IMR-90 (cell line): Measurements from ENCODE around the gene ACVR1B. TPM values are rescaled to one million over a fixed set of nuclear protein-coding genes. Genes with fewer than 3 reads are reported as not detected.

Experiments used
- ATAC-seq: fragments of 200-7000 bp; cut with Tn5 transposase; 2 replicates; pipeline ENCODE4 v1.9.1; 2020; ENCODE audit warnings: low read depth, mild to moderate bottlenecking, moderate library complexity
- BruUV-seq: library from RNA; stranded (reverse); fragments of 400-500 nt; replicated peaks from 2 replicates; lab custom pipeline; 2021; lab: Mats Ljungman, UMichigan
- CTCF ChIA-PET: fragments of 300-600 bp; formaldehyde crosslinking; extraction: SDS; loops from one replicate; lab custom pipeline; 2021; ENCODE audit warnings: antibody characterized with exemption; lab: Yijun Ruan, JAX
- POLR2A ChIA-PET: fragments of 300-600 bp; sonication (Branson Sonifier 250); formaldehyde crosslinking; loops from one replicate; lab custom pipeline; 2022; ENCODE audit warnings: antibody characterized with exemption; ENCODE audit not compliant: unreplicated experiment; lab: Charles Lee
- DNase-seq: peaks from one replicate; pipeline ENCODE4 v3.0.0; 2013
- H2AFZ ChIP-seq: replicated peaks from 2 replicates; pipeline ENCODE3; 2013; ENCODE audit warnings: low read length, mild to moderate bottlenecking; ENCODE audit not compliant: poor library complexity
- H2AK5ac ChIP-seq: 2 replicates; pipeline ENCODE4 v1.6.1; 2013; ENCODE audit warnings: low read depth, low read length, inconsistent platforms
- H2AK9ac ChIP-seq: replicated peaks from 2 replicates; pipeline ENCODE3; 2013; ENCODE audit warnings: mild to moderate bottlenecking, low read depth, low read length, moderate library complexity; ENCODE audit not compliant: poor library complexity
- H2BK120ac ChIP-seq: 2 replicates; pipeline ENCODE4 v1.6.1; 2013; ENCODE audit warnings: low read depth, low read length, inconsistent platforms
- H2BK15ac ChIP-seq: 3 replicates; pipeline ENCODE4 v1.6.1; 2013; ENCODE audit warnings: low read depth, low read length, inconsistent platforms
- H2BK20ac ChIP-seq: 2 replicates; pipeline ENCODE4 v1.6.1; 2013; ENCODE audit warnings: low read depth, mild to moderate bottlenecking, inconsistent platforms, low read length, moderate library complexity
- H2BK5ac ChIP-seq: 2 replicates; pipeline ENCODE4 v1.6.1; 2013; ENCODE audit warnings: mild to moderate bottlenecking, low read depth, low read length, inconsistent platforms; ENCODE audit not compliant: poor library complexity, severe bottlenecking
- H3K14ac ChIP-seq: replicated peaks from 2 replicates; pipeline ENCODE4 v1.6.1; 2013; ENCODE audit warnings: low read depth, low read length, inconsistent platforms
- H3K18ac ChIP-seq: 2 replicates; pipeline ENCODE4 v1.6.1; 2013; ENCODE audit warnings: low read depth, low read length, control low read depth
- H3K23ac ChIP-seq: 2 replicates; pipeline ENCODE4 v1.6.1; 2013; ENCODE audit warnings: low read depth, low read length, inconsistent platforms
- H3K27ac ChIP-seq: 2 replicates; pipeline ENCODE4 v1.5.1; 2013; ENCODE audit warnings: mild to moderate bottlenecking, control low read depth, low read length; ENCODE audit not compliant: insufficient read depth
- H3K27me3 ChIP-seq: 2 replicates; pipeline ENCODE4 v1.6.1; 2013; ENCODE audit warnings: low read length; ENCODE audit not compliant: control insufficient read depth, insufficient read depth
- H3K36me3 ChIP-seq: 2 replicates; pipeline ENCODE4 v1.6.1; 2013; ENCODE audit warnings: low read length, mixed read lengths; ENCODE audit not compliant: control insufficient read depth, insufficient read depth
- H3K4ac ChIP-seq: 2 replicates; pipeline ENCODE4 v1.6.1; 2013; ENCODE audit warnings: low read depth, low read length, inconsistent platforms
- H3K4me1 ChIP-seq: 2 replicates; pipeline ENCODE4 v1.6.1; 2013; ENCODE audit warnings: low read length, mixed read lengths; ENCODE audit not compliant: control insufficient read depth, insufficient read depth
- H3K4me2 ChIP-seq: 2 replicates; pipeline ENCODE4 v1.6.1; 2013; ENCODE audit warnings: low read depth, mild to moderate bottlenecking, control low read depth, low read length, moderate library complexity
- H3K4me3 ChIP-seq: 2 replicates; pipeline ENCODE4 v1.5.1; 2013; ENCODE audit warnings: low read depth, mild to moderate bottlenecking, control low read depth, low read length, moderate library complexity; ENCODE audit not compliant: insufficient read depth
- H3K56ac ChIP-seq: 2 replicates; pipeline ENCODE4 v1.6.1; 2013; ENCODE audit warnings: low read length, inconsistent platforms; ENCODE audit not compliant: insufficient read depth; ENCODE audit errors: extremely low read depth
- H3K79me1 ChIP-seq, 2 experiments: 2 replicates each; pipeline ENCODE4 v1.6.1; 2013; ENCODE audit warnings: low read length in 2 of 2, inconsistent platforms in 1 of 2, low read depth in 1 of 2
- H3K9ac ChIP-seq: 2 replicates; pipeline ENCODE4 v1.6.1; 2013; ENCODE audit warnings: low read depth, low read length, control low read depth
- H3K9me1 ChIP-seq: 2 replicates; pipeline ENCODE4 v1.6.1; 2013; ENCODE audit warnings: low read length, inconsistent platforms; ENCODE audit not compliant: insufficient read depth
- H3K9me3 ChIP-seq: 2 replicates; pipeline ENCODE4 v1.6.1; 2013; ENCODE audit warnings: low read length; ENCODE audit not compliant: control insufficient read depth, insufficient read depth
- H4K20me1 ChIP-seq: 2 replicates; pipeline ENCODE4 v1.6.1; 2013; ENCODE audit warnings: low read length, inconsistent platforms; ENCODE audit not compliant: insufficient read depth
- H4K5ac ChIP-seq: 2 replicates; pipeline ENCODE4 v1.6.1; 2013; ENCODE audit warnings: mild to moderate bottlenecking, low read depth, low read length, control low read depth
- H4K8ac ChIP-seq, 2 experiments: 2 replicates each; pipeline ENCODE4 v1.6.1; 2013; ENCODE audit warnings: low read depth in 2 of 2, low read length in 2 of 2, control low read depth in 1 of 2, inconsistent platforms in 1 of 2
- H4K91ac ChIP-seq: 2 replicates; pipeline ENCODE4 v1.6.1; 2013; ENCODE audit warnings: low read depth, low read length, inconsistent platforms; ENCODE audit not compliant: insufficient read depth
- BHLHE40 ChIP-seq: fragments of 150-350 bp; IDR thresholded peaks from 2 replicates; pipeline ENCODE4 v1.6.1; 2016; ENCODE audit warnings: mild to moderate bottlenecking, low read depth, low read length
- CEBPB ChIP-seq: IDR thresholded peaks from 2 replicates; pipeline ENCODE4 v1.6.1; 2012; ENCODE audit warnings: low read depth, low read length, improper control_type of control experiment
- CHD1 ChIP-seq: IDR thresholded peaks from 2 replicates; pipeline ENCODE4 v1.6.1; 2012; ENCODE audit warnings: low read depth, low read length, improper control_type of control experiment
- CTCF ChIP-seq: conservative IDR thresholded peaks from 2 replicates; pipeline ENCODE4 v1.5.1; 2012; ENCODE audit warnings: mild to moderate bottlenecking, low read depth, low read length, improper control_type of control experiment
- ELK1 ChIP-seq: fragments of 150-350 bp; IDR thresholded peaks from 2 replicates; pipeline ENCODE4 v1.6.1; 2016; ENCODE audit warnings: low read depth, mild to moderate bottlenecking, low read length, moderate library complexity, borderline replicate concordance
- FOS ChIP-seq: fragments of 150-350 bp; IDR thresholded peaks from 2 replicates; pipeline ENCODE4 v1.6.1; 2016; ENCODE audit warnings: low read depth, low read length
- MAFK ChIP-seq: IDR thresholded peaks from 2 replicates; pipeline ENCODE4 v1.6.1; 2012; ENCODE audit warnings: low read depth, low read length, improper control_type of control experiment
- MAZ ChIP-seq: IDR thresholded peaks from 2 replicates; pipeline ENCODE4 v1.6.1; 2012; ENCODE audit warnings: low read depth, mild to moderate bottlenecking, low read length, improper control_type of control experiment, moderate library complexity, borderline replicate concordance
- MXI1 ChIP-seq: IDR thresholded peaks from 2 replicates; pipeline ENCODE4 v1.6.1; 2012; ENCODE audit warnings: low read depth, mild to moderate bottlenecking, low read length, moderate library complexity, borderline replicate concordance
- NFE2L2 ChIP-seq: fragments of 150-350 bp; IDR thresholded peaks from 2 replicates; pipeline ENCODE4 v1.6.1; 2016; ENCODE audit warnings: low read depth, mild to moderate bottlenecking, low read length
- POLR2A ChIP-seq: IDR thresholded peaks from 2 replicates; pipeline ENCODE4 v1.6.1; 2012; ENCODE audit warnings: mild to moderate bottlenecking, low read depth, low read length
- RAD21 ChIP-seq: IDR thresholded peaks from 2 replicates; pipeline ENCODE4 v1.6.1; 2012; ENCODE audit warnings: low read length, improper control_type of control experiment
- RCOR1 ChIP-seq: IDR thresholded peaks from 2 replicates; pipeline ENCODE4 v1.6.1; 2012; ENCODE audit warnings: mild to moderate bottlenecking, low read length, improper control_type of control experiment; ENCODE audit not compliant: insufficient replicate concordance
- RFX5 ChIP-seq: IDR thresholded peaks from 2 replicates; pipeline ENCODE4 v1.8.0; 2012; ENCODE audit warnings: low read depth, mild to moderate bottlenecking, low read length, moderate library complexity
- SMC3 ChIP-seq: fragments of 150-350 bp; IDR thresholded peaks from 2 replicates; pipeline ENCODE4 v1.6.1; 2016; ENCODE audit warnings: low read depth, mild to moderate bottlenecking, antibody characterized with exemption, low read length, moderate library complexity
- USF2 ChIP-seq: fragments of 150-350 bp; IDR thresholded peaks from 2 replicates; pipeline ENCODE4 v1.6.1; 2017; ENCODE audit warnings: mild to moderate bottlenecking, antibody characterized with exemption, low read length, low read depth
- WGBS, 2 experiments: methylation state at CpG; one replicate each; pipeline versions ENCODE4 v1.1.5 to v1.1.7; 2013; ENCODE audit warnings: missing lambda C conversion rate in 2 of 2; ENCODE audit not compliant: insufficient read length in 1 of 2; ENCODE audit errors: extremely low coverage in 2 of 2; 5-methylcytosine and 5-hydroxymethylcytosine counted together
- dilution Hi-C: fragments of 300-500 bp; cut with HindIII; formaldehyde crosslinking; loops from one replicate; pipeline ENCODE4 v1.14.3; 2018; ENCODE audit warnings: low sequenced_read_pairs; ENCODE audit not compliant: unreplicated experiment
- in situ Hi-C: fragments of 300-500 bp; cut with MboI; formaldehyde crosslinking; loops from 3 replicates; pipeline ENCODE4 v1.14.3; 2019; ENCODE audit warnings: low sequenced_read_pairs, inconsistent platforms, mixed read lengths
- intact Hi-C: fragments of 100-400 bp; cut with micrococcal nuclease; formaldehyde crosslinking; loops from 2 replicates; pipeline ENCODE4 v1.10.0; 2022
- polyA plus RNA-seq, 3 experiments: library from polyadenylated mRNA; depleted of rRNA; stranded (reverse); fragments of >200 nt; gene quantifications; 2 replicates each; pipeline ENCODE4 v1.2.3, GENCODE V29; 2012; ENCODE audit warnings: low replicate concordance in 1 of 3
- total RNA-seq: library from RNA; depleted of rRNA; stranded (reverse); fragments of >200 nt; gene quantifications from 2 replicates; pipeline ENCODE4 v1.2.3, GENCODE V29; 2012

The ACVR1B gene
- total and polyA plus RNA-seq, 2 of the 4 experiments (the other 2 are of a cell fraction) = 5.7 to 13.6 TPM

- Histone ChIP-seq H3K36me3 (no peaks in the 10 kb centered on the region), H2AK5ac (no peak overlapping the region), H3K23ac (no peak overlapping the region), H3K79me1 (no peaks in the 10 kb centered on the region), H3K27ac (no peak overlapping the region), H2AFZ (no peak overlapping the region), H2BK20ac (no peak overlapping the region), H4K5ac (no peak overlapping the region), H3K4me2 (no peak overlapping the region), H4K91ac (no peak overlapping the region), H3K9me1 (peaks cover 6% of the 10 kb centered on the region; the same call in 1 of the 2 replicates), H3K9ac (no peak overlapping the region), H3K18ac (no peak overlapping the region), H3K27me3 (no peaks in the 10 kb centered on the region; the same call in 1 of the 2 replicates), H3K9me3 (no peaks in the 10 kb centered on the region), H2BK15ac (no peak overlapping the region), H3K56ac (no peak overlapping the region), H3K14ac (no peak overlapping the region), H2BK5ac (no peak overlapping the region), H3K4me3 (no peak overlapping the region), H4K8ac (no peak overlapping the region), H4K20me1 (no peaks in the 10 kb centered on the region), H3K4ac (no peak overlapping the region), H3K4me1 (no peaks in the 10 kb centered on the region), H2BK120ac (no peak overlapping the region), H2AK9ac (no peak overlapping the region)
- intact Hi-C loops (no loop called here), dilution Hi-C loops (no loop called here), in situ Hi-C loops (no loop called here)
- 79% methylated on average over 2 of the region's 4 CpGs; no CpG with 5 or more reads in 1 of the 2 experiments for WGBS, 2 experiments
- ATAC-seq (no peak), DNase-seq (no peak)
- CTCF ChIA-PET = no interaction called here
- no peak for TF ChIP-seq FOS
- TF ChIP-seq SMC3 = no peak
- no peak for TF ChIP-seq ELK1
- no peak for TF ChIP-seq CEBPB
- TF ChIP-seq MXI1 = no peak
- TF ChIP-seq RFX5 = no peak
- TF ChIP-seq CHD1 = no peak
- TF ChIP-seq USF2 = no peak
- TF ChIP-seq MAFK = no peak
- no peak for TF ChIP-seq NFE2L2
- TF ChIP-seq MAZ = no peak
- no peak for TF ChIP-seq RCOR1
- no peak for TF ChIP-seq BHLHE40
- no peak for TF ChIP-seq CTCF
- no peak for TF ChIP-seq POLR2A
- no peak for TF ChIP-seq RAD21
- BruUV-seq = no TSS peak
- POLR2A ChIA-PET = no interaction called here
Observed at GRCh38 chr12:51934080-51934479, 17.4 kb upstream of the ACVR1B start.
